ENCODE results near the gene POLR2J3. TPM values are rescaled to one million over a fixed set of nuclear protein-coding genes. Genes with fewer than 3 reads are reported as not detected.
A peak's percentile ranks its signal among the peaks of the same experiment; 100 is the strongest.
"Not testable (repeated sequence)": the region's sequence is repeated elsewhere in the genome, so short reads cannot be mapped to it uniquely, and the experiment has no call there.

Gene POLR2J3
- total RNA-seq, 1 donor from 2014 or later, result 64.3 TPM

GRCh38 chr7:102583495-102583894 is 11.1 kb upstream of the POLR2J3 start:
- not testable (repeated sequence) for DNase-seq (ENCODE audit: low spot score)

GRCh38 chr7:102581722-102582121 is 9.3 kb upstream of the POLR2J3 start:
- DNase-seq (ENCODE audit: low spot score), result not testable (repeated sequence)

DNA sequence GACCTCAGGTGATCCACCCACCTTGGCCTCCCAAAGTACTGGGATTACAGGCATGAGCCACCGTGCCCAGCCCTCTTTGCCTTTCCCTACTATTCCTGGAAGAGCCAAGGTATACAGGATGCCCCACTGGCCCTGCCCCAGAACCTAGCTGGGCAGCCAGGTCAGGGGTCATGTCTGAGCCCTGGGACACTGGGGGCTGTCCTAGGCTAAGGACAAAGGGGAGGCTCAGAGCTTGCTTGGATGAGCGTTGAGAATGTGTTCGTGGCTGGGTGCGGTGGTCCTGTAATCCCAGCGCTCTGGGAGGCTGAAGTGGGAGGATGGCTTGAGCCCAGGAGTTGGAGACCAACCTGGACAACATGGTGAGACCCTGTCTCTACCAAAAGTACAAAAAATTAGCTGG is 6.1 kb upstream of the POLR2J3 start:
- peak; percentile 37 for DNase-seq (ENCODE audit: low spot score)

GRCh38 chr7:102577315-102578240 is 5.2 kb upstream of the POLR2J3 start:
- DNase-seq (ENCODE audit: low spot score), result peak; percentile 34

DNA sequence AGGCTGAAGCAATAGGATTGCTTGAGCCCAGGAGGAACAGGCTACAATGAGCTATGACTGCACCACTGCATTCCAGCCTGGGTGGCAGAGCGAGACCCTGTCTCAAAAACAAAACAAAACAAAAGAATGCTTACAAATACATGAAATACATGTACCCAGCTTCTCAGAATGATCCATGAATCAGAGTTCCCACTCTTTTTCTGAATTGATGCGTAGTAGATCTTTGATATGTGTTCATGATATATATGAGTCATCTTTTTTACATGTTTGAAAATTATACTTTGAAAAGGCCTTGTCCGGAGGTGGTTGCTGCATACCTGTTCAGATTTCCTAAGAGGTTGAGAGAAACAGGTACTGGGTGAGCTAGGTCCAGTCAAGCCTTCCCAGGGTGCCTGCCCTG is 4.0 kb upstream of the POLR2J3 start:
- not testable (repeated sequence) for DNase-seq (ENCODE audit: low spot score)

DNA sequence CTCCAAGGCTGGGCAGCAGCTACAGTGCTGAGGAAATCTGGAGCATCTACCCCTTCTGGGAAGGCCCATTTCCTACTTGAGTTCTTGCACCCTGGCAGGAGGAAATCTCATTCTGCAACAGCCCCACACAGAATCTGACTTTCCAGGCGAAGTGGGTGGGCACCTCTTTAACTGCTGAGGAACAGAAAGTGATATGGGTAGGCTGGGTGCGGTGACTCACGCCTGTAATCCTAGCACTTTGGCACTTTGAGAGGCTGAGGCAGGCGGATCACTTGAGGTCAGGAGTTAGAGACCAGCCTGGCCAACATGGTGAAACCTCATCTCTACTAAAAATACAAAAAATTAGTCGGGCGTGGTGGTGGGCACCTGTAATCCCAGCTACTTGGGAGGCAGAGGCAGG is 2.2 kb upstream of the POLR2J3 start:
- not testable (repeated sequence) for DNase-seq (ENCODE audit: low spot score)

DNA sequence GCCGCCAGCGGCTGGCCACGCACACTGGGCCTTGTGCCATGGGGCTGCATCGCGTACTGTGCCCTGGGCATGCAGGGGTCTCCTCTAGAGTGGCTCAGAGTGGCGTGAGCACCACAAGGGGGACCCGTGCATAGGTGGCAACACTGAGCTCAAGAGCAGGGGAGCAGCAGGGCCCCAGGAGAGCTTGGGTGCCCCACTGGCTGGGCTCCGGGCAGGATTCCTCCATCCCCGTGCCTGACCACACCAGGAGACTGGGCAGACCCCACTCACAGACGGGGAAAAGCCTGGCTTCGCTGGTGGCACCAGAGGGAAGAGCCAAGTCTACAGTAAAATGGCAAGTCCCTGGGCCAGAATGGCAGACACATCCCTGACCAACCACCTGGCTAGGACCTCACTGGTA is 3.8 kb downstream of the POLR2J3 start:
- DNase-seq (ENCODE audit: low spot score), result not testable (repeated sequence)

- DNase-seq (ENCODE audit: low spot score), result not testable (repeated sequence)
Observed at GRCh38 chr7:102550808-102551422, 21.5 kb downstream of the POLR2J3 start, which contains the start of gene SPDYE2. Gene SPDYE2 (plus strand): TSS chr7:102551226. CDS start chr7:102553256, 2,030 bp downstream.

GRCh38 chr7:102546353-102546752 is 26.0 kb downstream of the POLR2J3 start:
- DNase-seq (ENCODE audit: low spot score), result not testable (repeated sequence)

DNA sequence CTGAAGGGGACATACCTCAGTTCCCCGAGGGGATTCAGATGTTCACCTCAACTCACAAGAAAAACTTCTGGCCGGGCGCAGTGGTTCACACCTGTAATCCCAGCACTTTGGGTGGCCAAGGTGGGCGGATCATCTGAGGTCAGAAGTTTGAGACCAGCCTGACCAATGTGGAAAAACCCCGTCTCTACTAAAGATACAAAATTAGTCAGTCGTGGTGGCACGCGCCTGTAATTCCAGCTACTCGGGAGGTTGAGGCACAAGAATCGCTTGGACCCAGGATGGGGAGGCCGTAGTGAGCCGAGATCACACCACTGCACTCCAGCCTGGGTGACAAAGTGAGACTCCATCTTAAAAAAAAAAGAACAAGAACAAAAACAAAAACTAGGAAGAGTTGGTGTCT is 27.1 kb downstream of the POLR2J3 start:
- DNase-seq (ENCODE audit: low spot score), result not testable (repeated sequence)

- not testable (repeated sequence) for DNase-seq (ENCODE audit: low spot score)
Observed at GRCh38 chr7:102544372-102544771, 28.0 kb downstream of the POLR2J3 start.

GRCh38 chr7:102543596-102543995 is 28.8 kb downstream of the POLR2J3 start, which contains the start of gene UPK3BL2:
Gene UPK3BL2 (minus strand): TSS chr7:102543696. CDS start chr7:102543636, 60 bp downstream.
- not testable (repeated sequence) for DNase-seq (ENCODE audit: low spot score)

- not testable (repeated sequence) for DNase-seq (ENCODE audit: low spot score)
Observed at GRCh38 chr7:102542771-102543170, 29.6 kb downstream of the POLR2J3 start.

DNA sequence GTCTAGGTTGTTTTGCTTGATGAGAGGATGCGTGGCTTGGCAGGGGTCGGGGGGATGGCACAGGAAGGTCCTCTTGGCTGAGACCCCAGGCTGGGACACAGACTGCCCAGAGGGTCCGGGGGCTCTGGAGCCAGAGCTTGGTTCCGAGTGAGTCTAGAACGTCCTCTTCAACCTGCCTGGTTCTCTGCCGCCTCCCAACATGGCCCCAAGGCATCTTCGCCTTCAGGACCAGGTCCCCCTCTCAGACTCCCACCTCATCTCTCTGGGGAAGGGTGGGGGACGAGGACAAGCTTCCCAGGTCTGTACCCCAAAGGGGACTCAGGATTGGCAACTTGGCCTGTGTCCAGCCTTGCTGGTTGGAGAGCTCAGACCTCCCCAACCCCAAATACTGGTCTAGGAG is 30.3 kb downstream of the POLR2J3 start:
- not testable (repeated sequence) for DNase-seq (ENCODE audit: low spot score)

DNA sequence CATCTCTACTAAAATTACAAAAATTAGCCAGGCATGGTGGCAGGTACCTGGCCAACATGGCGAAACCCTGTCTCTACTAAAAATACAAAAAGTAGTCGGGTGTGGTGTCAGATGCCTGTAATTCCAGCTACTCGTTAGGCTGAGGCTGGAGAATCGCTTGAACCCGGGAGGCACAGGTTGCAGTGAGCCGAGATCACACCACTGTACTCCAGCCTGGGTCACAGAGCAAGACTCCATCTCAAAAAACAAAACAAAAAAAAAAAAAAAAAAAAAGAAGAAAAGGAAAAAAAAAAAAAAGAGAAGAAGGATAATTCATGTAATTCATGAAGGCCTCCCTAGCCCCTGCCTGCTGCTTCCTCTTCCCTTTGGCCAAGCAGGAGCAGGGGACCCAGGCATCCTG is 31.8 kb downstream of the POLR2J3 start:
- DNase-seq (ENCODE audit: low spot score), result not testable (repeated sequence)

DNA sequence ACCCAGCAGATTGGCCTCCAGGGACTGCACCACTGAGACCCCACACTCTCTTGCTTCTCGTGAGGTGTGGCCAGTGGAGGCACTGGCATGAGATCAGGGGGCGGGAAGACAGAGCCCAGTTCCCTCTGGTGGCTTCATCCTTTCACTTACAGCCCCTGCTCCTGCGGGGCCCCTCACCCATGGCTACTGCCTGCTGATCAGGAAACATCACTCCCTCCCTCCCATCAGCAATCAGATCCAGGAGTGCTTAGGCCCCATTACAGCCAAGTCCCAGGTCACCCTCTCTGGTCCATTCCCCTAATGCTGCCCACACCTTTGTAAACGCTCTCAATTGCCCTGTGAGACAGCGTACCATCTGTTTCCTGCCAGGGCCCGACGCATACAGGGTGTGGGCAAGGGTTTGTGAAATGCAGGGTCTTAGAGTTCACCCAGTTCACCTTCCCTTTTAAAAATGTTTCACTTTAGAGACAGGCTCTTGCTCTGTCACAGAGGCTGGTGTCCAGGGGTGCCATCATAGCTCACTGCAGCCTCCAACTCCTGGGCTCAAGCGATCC is 37.2 kb downstream of the POLR2J3 start:
- DNase-seq (ENCODE audit: low spot score), result not testable (repeated sequence)

DNA sequence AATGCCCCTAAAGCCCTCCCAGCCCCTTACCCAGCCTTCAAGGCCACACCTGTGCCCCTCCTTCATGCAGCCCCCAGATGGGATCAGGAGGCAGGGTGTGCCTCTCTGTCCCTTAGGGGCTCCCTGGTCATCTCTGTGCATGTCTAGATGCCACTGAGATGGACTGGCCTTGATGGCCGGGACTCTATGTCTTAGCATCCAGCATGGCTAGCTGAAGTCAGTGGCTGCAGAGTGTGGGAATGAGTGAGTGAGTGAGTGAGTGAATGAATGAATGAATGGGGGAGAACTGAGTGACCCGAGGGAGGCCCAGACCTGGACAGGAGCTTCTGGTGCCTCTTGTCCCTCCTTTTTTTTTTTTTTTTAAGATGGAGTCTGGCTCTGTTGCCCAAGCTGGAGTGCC is 40.3 kb downstream of the POLR2J3 start:
- not testable (repeated sequence) for DNase-seq (ENCODE audit: low spot score)

- peak; percentile 88 for DNase-seq (ENCODE audit: low spot score)
Observed at GRCh38 chr7:102531583-102531982, 40.8 kb downstream of the POLR2J3 start.

- DNase-seq (ENCODE audit: low spot score), result not testable (repeated sequence)
Observed at GRCh38 chr7:102527822-102528793, 44.3 kb downstream of the POLR2J3 start.

GRCh38 chr7:102527182-102527581 is 45.2 kb downstream of the POLR2J3 start:
- DNase-seq (ENCODE audit: low spot score), result not testable (repeated sequence)

DNA sequence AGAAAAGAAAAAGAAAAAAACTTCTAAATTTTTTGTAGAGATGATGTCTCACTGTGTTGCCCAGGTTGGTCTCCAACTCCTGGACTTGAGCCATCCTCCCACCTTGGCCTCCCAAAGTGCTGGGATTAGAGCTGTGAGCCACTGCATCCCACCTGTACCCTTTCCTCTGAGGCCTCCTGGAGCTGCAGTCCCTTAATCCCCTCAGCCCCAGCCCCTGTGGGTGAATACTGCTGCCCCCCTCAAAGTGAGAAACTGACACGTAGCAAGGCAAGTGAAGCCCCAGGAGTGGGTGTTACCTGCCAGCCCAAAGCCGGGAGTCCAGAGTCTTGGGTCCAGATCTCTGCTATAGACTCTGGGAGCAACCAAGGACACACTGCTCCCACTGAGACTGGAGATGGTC is 47.6 kb downstream of the POLR2J3 start:
- DNase-seq (ENCODE audit: low spot score), result peak; percentile 29
